SK-N-SH (cell line): Measurements from ENCODE around the gene FAM120B. TPM values are rescaled to one million over a fixed set of nuclear protein-coding genes. Genes with fewer than 3 reads are reported as not detected.
A peak's percentile ranks its signal among the peaks of the same experiment; 100 is the strongest.

Experiments used
- CTCF ChIA-PET: fragments of 300-600, 350-600 bp; formaldehyde crosslinking; extraction: SDS; loops from one replicate; lab custom pipeline; 2021; lab: Yijun Ruan, JAX
- POLR2A ChIA-PET: fragments of 350-600 bp; sonication (Branson Sonifier 250); formaldehyde crosslinking; extraction: SDS; loops from one replicate; lab custom pipeline; 2020; ENCODE audit warnings: antibody characterized with exemption, inconsistent platforms; lab: Yijun Ruan, JAX
- DNase-seq: peaks from one replicate; pipeline ENCODE4 v3.0.0; 2012
- H2AFZ ChIP-seq: fragments of 200-600 bp; sonication (generic); 2 replicates; pipeline ENCODE4 v1.8.1; 2016; ENCODE audit warnings: antibody characterized with exemption, mild to moderate bottlenecking, low read depth
- H3F3A ChIP-seq: fragments of 200-600 bp; sonication (generic); replicated peaks from 2 replicates; pipeline ENCODE3; 2016; ENCODE audit warnings: antibody characterized with exemption, mild to moderate bottlenecking; ENCODE audit not compliant: insufficient read depth
- H3K27ac ChIP-seq, 2 experiments: fragments of 200-500 bp in 1 of 2; fragments of 200-600 bp in 1 of 2; sonication (Bioruptor generic) in 1 of 2; sonication (generic), shearing (Covaris generic) in 1 of 2; 2 replicates each; pipeline versions ENCODE4 v1.5.1 to v1.6.1; 2014 to 2016; ENCODE audit warnings: low read depth in 2 of 2, inconsistent platforms in 1 of 2, low read length in 1 of 2, mild to moderate bottlenecking in 1 of 2, mixed read lengths in 1 of 2
- H3K27me3 ChIP-seq: fragments of 200-600 bp; sonication (generic), shearing (Covaris generic); 2 replicates; pipeline ENCODE4 v1.6.1; 2016; ENCODE audit warnings: mixed run types; ENCODE audit not compliant: insufficient read depth
- H3K36me3 ChIP-seq, 2 experiments: fragments of 200-500 bp in 1 of 2; fragments of 200-600 bp in 1 of 2; sonication (Bioruptor generic) in 1 of 2; sonication (generic) in 1 of 2; replicated peaks in 1 of 2; 2 replicates each; pipeline versions ENCODE3 to v1.5.1; 2014 to 2016; ENCODE audit warnings: low read length in 1 of 2, mild to moderate bottlenecking in 1 of 2; ENCODE audit not compliant: insufficient read depth in 2 of 2, control insufficient read depth in 1 of 2
- H3K4me1 ChIP-seq, 2 experiments: fragments of 200-500 bp in 1 of 2; fragments of 200-600 bp in 1 of 2; sonication (Bioruptor generic) in 1 of 2; sonication (generic), shearing (Covaris generic) in 1 of 2; 2 replicates each; pipeline versions ENCODE4 v1.5.1 to v1.6.1; 2014 to 2016; ENCODE audit warnings: low read depth in 1 of 2, low read length in 1 of 2, mixed run types in 1 of 2; ENCODE audit not compliant: insufficient read depth in 2 of 2, control insufficient read depth in 1 of 2
- H3K4me2 ChIP-seq: fragments of 200-600 bp; sonication (generic), shearing (Covaris generic); 2 replicates; pipeline ENCODE4 v1.6.1; 2017; ENCODE audit warnings: mixed run types
- H3K4me3 ChIP-seq, 2 experiments: fragments of 200-500 bp in 1 of 2; fragments of 200-600 bp in 1 of 2; sonication (Bioruptor generic) in 1 of 2; sonication (generic), shearing (Covaris generic) in 1 of 2; 2 replicates each; pipeline versions ENCODE4 v1.5.1 to v1.8.1; 2014 to 2016; ENCODE audit warnings: low read depth in 2 of 2, inconsistent platforms in 1 of 2, low read length in 1 of 2, mild to moderate bottlenecking in 1 of 2, mixed read lengths in 1 of 2, moderate library complexity in 1 of 2
- H3K79me2 ChIP-seq: fragments of 200-600 bp; sonication (generic); 2 replicates; pipeline ENCODE4 v1.8.1; 2017; ENCODE audit warnings: mild to moderate bottlenecking; ENCODE audit not compliant: insufficient read depth
- H3K9ac ChIP-seq: fragments of 200-600 bp; sonication (generic); 2 replicates; pipeline ENCODE4 v1.6.1; 2017; ENCODE audit warnings: mixed run types
- H3K9me2 ChIP-seq: fragments of 200-600 bp; sonication (generic); 2 replicates; pipeline ENCODE4 v1.6.1; 2017; ENCODE audit warnings: mixed run types
- H3K9me3 ChIP-seq: fragments of 200-600 bp; sonication (generic); 2 replicates; pipeline ENCODE4 v1.6.1; 2017; ENCODE audit warnings: mixed run types, mild to moderate bottlenecking, moderate library complexity
- H4K20me1 ChIP-seq: fragments of 200-600 bp; sonication (generic); 2 replicates; pipeline ENCODE4 v1.6.1; 2017; ENCODE audit warnings: mild to moderate bottlenecking, mixed run types; ENCODE audit not compliant: insufficient read depth
- ELF1 ChIP-seq: IDR thresholded peaks from 2 replicates; pipeline ENCODE4 v1.4.0; 2012
- FOSL2 ChIP-seq: IDR thresholded peaks from 2 replicates; pipeline ENCODE4 v1.4.0; 2012; ENCODE audit warnings: low read depth, mild to moderate bottlenecking, moderate library complexity, borderline replicate concordance
- IRF3 ChIP-seq: fragments of 150-350 bp; IDR thresholded peaks from 2 replicates; pipeline ENCODE4 v1.6.1; 2016; ENCODE audit warnings: mild to moderate bottlenecking, low read depth, low read length
- JUND ChIP-seq: IDR thresholded peaks from 2 replicates; pipeline ENCODE4 v1.4.0; 2012
- MEF2A ChIP-seq: IDR thresholded peaks from 2 replicates; pipeline ENCODE4 v1.4.0; 2012; ENCODE audit warnings: low read depth, borderline replicate concordance
- NFIC ChIP-seq: IDR thresholded peaks from 2 replicates; pipeline ENCODE4 v1.4.0; 2012; ENCODE audit warnings: borderline replicate concordance
- REST ChIP-seq: IDR thresholded peaks from 2 replicates; pipeline ENCODE4 v1.6.1; 2012; ENCODE audit warnings: mild to moderate bottlenecking, low read depth, low read length, moderate library complexity
- SIN3A ChIP-seq: IDR thresholded peaks from 2 replicates; pipeline ENCODE4 v1.6.1; 2012; ENCODE audit warnings: low read depth, mild to moderate bottlenecking, low read length, moderate library complexity, borderline replicate concordance
- TAF1 ChIP-seq: IDR thresholded peaks from 2 replicates; pipeline ENCODE4 v1.6.1; 2012; ENCODE audit warnings: low read depth, mild to moderate bottlenecking, low read length, moderate library complexity, borderline replicate concordance
- TEAD4 ChIP-seq: IDR thresholded peaks from 2 replicates; pipeline ENCODE4 v1.4.0; 2012; ENCODE audit warnings: mild to moderate bottlenecking, borderline replicate concordance; ENCODE audit not compliant: insufficient read depth
- USF2 ChIP-seq: fragments of 150-350 bp; IDR thresholded peaks from 2 replicates; pipeline ENCODE4 v1.6.1; 2017; ENCODE audit warnings: antibody characterized with exemption, low read length, low read depth, borderline replicate concordance
- WGBS: methylation state at CpG from one replicate; pipeline ENCODE4 v1.1.6; 2017; ENCODE audit warnings: low lambda C conversion rate; 5-methylcytosine and 5-hydroxymethylcytosine counted together
- polyA plus RNA-seq, 3 experiments: library from polyadenylated mRNA; depleted of rRNA; stranded (reverse); fragments of >200 nt; gene quantifications; 2 replicates each; pipeline ENCODE4 v1.2.3, GENCODE V29; 2012

Gene FAM120B
- polyA plus RNA-seq, 1 of the 3 experiments (the other 2 are of a cell fraction): 7.7 TPM

GRCh38 chr6:170424604-170425126, 118.1 kb downstream of the FAM120B start:
- H3K27me3 ChIP-seq: no peaks in the 10 kb centered on the region
- H3K4me2 ChIP-seq: no peak overlapping the region
- ChIA-PET POLR2A (no interaction called here), CTCF (interaction anchor here (1.2 to 1.9 kb wide), 2 partner anchors 13 to 593 kb away, joined by 3 to 7 read pairs; no protein-coding TSS in a partner anchor)
- H3K9me3 ChIP-seq: no peaks in the 10 kb centered on the region
- no peak for DNase-seq
- no peaks in the 10 kb centered on the region; a peak in 1 of 4 replicates for H3K4me1 ChIP-seq
- H3K4me3 ChIP-seq: no peak overlapping the region
- no peak for TF ChIP-seq TAF1
- TF ChIP-seq TEAD4: no peak
- TF ChIP-seq MEF2A: no peak
- TF ChIP-seq JUND: no peak
- no peak for TF ChIP-seq REST
- TF ChIP-seq USF2: no peak
- TF ChIP-seq NFIC: no peak
- TF ChIP-seq IRF3: no peak
- TF ChIP-seq SIN3A: no peak
- no peak for TF ChIP-seq ELF1
- no peak for TF ChIP-seq FOSL2
- WGBS: no CpG with 5 or more reads among the region's 7 CpGs
- no peaks in the 10 kb centered on the region for H3K36me3 ChIP-seq
- no peak overlapping the region for H2AFZ ChIP-seq
- H3K27ac ChIP-seq: no peak overlapping the region
- H3K79me2 ChIP-seq: no peaks in the 10 kb centered on the region
- H3K9me2 ChIP-seq: no peaks in the 10 kb centered on the region
- no peaks in the 10 kb centered on the region for H3F3A ChIP-seq
- no peak overlapping the region for H3K9ac ChIP-seq
- no peaks in the 10 kb centered on the region for H4K20me1 ChIP-seq

GRCh38 chr6:170429450-170429849, 122.9 kb downstream of the FAM120B start:
- POLR2A ChIA-PET: no interaction called here
- CTCF ChIA-PET: interaction anchor here (0.9 kb wide), 1 partner anchor 9 kb away, joined by 3 read pairs; no protein-coding TSS in a partner anchor
- H2AFZ ChIP-seq: peak overlapping the region; percentile 60; the same call in 1 of the 2 replicates

More at GRCh38 chr6:170429450-170429849, 122.9 kb downstream of the FAM120B start:
- H3K4me1 ChIP-seq: no peaks in the 10 kb centered on the region
- H3K79me2 ChIP-seq: no peaks in the 10 kb centered on the region
- H3K9ac ChIP-seq: no peak overlapping the region
- DNase-seq: no peak
- H3K36me3 ChIP-seq: peaks cover 0 to 4% of the 10 kb centered on the region in 2 experiments
- H3K27ac ChIP-seq: no peak overlapping the region
- no peaks in the 10 kb centered on the region for H4K20me1 ChIP-seq
- H3K27me3 ChIP-seq: no peaks in the 10 kb centered on the region
- H3K9me2 ChIP-seq: no peaks in the 10 kb centered on the region
- WGBS: 88% methylated on average over 7 of the region's 7 CpGs
- H3K9me3 ChIP-seq: no peaks in the 10 kb centered on the region; the same call in 1 of the 2 replicates
- H3K4me2 ChIP-seq: no peak overlapping the region
- no peaks in the 10 kb centered on the region for H3F3A ChIP-seq
- no peak overlapping the region for H3K4me3 ChIP-seq
- no peak for TF ChIP-seq IRF3
- TF ChIP-seq MEF2A: no peak
